NCI-H82 treated with DMSO at 0.1 percent for 48 hours (cell line): ENCODE results near the gene ACSM4.
"Not testable (repeated sequence)": the region's sequence is repeated elsewhere in the genome, so short reads cannot be mapped to it uniquely, and the experiment has no call there.

ENCODE experiments used
- DNase-seq: peaks from one replicate; lab custom pipeline; 2025; ENCODE audit not compliant: unreplicated experiment; lab: John Stamatoyannopoulos, UW

The ACSM4 gene

DNA sequence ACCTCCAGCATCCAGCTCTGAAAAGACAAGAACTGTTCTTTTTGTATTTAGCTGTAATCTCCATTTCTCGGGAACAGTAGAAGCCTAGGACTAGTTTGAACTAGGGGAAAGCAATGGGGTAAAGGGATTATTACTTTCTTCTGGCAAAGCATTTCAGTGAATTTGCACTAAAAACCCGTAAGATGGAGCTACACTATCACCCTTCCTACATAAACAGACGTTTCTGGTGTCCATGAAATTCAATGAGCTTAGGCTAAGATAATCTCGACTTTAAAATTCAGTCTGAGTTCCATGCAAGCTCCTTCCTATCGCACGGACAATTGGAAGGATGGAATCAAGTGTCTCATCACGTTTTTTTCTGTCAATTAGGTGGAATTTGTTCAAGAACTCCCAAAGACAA lies 24.0 kb downstream of the ACSM4 start:
- no peak for DNase-seq

DNA sequence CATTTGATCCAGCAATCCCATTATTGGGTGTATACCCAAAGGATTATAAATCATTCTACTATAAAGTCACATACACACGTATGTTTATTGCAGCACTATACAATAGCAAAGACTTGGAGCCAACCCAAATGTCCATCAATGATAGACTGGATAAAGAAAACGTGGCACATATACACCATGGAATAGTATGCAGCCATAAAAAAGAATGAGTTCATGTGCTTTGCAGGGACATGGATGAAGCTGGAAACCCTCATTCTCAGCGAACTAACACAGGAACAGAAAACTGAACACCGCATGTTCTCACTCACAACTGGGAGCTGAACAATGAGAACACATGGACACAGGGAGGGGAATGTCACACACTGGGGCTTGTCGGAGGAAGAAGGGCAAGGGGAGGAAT lies 33.9 kb downstream of the ACSM4 start:
- DNase-seq, result not testable (repeated sequence)

DNA sequence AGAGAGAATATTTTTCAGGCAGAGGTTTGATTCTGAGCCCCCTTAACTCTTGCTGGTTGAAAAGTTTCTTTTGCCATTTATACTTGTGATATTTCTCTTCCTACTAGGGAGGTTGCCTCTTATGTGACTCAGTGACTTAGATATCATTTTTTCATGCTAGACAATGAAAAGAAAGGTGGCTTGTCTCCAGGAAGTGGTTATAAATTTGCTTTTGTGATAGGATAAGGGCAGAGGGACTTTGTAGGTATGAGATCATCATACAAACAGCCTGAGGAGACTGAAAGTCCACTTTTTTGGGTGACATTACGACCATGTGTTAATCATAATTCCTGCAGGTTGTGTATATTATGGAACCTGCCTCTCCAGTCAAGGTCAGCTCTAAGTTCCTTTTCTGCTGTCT lies 35.8 kb downstream of the ACSM4 start:
- DNase-seq, result no peak

DNA sequence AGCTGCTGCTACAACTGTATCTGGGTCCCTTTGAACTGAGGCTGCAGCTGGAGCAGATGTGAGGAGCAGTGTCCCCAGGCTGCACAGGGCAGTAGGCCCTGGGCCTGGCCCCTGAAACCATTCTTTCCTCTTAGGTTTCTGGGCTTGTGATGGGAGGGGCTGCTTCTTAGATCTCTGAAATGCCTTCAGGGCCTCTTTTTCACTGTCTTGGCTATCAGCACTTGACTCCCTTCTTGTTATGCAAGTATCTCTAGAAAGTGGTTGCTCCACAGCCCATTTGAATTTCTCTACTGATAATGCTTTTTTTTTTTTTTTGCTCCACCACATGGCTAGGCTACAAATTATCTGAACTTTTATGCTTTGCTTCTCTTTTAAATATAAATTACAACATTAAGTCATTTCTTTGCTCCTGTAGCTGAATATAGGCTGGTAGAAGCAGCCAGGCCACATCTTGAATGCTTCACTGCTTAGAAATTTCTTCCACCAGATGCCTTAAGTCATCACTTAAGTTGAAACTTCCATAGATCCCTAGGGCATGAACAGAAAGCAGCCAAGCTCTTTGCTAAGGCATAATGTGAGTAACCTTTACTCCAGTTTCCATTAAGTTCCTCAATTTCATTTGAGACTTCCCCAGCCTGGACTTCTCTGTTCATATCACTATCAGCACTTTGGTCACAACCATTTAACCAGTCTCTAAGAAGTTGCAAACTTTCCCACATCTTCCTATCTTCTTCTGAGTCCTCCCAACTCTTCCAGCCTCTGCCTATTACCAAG lies 41.1 kb downstream of the ACSM4 start:
- no peak for DNase-seq

DNA sequence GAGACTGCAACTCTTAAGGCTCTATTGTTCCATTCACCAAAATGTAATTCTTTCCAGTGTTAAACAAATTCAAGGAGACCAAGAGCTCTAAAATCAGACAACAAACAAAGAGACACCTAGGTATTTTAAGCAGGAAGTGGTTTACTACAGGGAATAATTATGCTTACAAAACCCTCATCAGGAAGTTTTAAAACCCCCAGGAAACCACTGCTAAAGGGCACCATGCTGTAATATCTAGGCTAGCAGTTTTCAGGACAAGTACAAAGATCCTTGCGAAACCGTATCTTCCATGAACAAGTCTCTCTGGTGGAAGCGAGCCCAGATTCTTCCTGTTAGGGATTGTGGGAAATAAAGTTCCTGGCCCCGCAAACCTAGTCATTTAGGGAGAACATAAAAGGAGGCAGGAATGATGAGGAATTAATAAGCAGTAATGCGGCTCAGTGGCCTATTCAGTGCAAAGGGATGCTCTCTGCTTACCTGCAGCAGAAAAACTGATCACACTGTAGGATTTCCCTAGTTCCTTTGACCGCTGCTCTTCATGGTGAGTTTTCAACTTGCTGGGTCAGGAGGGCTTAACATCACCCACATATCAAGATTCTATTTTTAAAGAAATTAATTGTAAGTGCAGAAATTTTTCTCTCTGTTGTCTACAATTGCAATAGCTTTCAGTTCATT lies 42.8 kb downstream of the ACSM4 start:
- no peak for DNase-seq

DNA sequence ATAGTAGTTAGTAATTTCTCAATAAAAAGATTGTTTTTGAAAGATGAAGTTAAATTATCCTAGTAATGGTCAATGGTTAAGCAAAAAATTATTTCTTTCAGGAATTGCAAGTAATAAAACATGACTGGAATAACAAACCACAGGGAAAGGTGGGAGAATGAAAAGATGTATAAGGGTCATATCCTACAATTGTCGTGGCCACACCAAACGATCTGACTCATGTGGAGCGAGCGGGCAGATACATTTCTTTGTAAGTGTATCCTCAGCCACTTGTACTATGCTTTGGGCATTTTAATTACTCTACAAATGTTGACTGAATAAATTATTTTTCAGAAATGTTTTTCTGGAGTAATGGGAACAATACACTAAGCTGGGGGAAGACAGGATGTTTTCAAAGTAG lies 45.5 kb downstream of the ACSM4 start:
- no peak for DNase-seq

DNA sequence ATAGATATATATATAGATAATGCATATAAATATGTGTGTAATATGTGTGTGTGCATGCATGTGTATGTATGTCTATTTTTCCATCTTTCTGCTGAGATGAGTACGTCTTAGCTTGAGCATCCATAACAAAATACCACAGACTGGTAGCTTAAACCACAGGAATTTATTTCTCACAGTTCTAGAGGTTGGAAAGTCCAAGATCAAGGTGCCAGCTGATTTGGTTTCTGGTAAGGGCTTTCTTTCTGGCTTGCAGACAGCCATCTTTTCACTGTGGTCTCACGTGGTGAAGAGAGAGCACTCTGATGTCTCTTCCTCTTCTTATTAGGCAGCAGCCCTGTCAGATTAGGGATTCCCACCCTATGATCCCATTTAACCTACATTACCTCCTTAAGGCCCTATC lies 47.3 kb downstream of the ACSM4 start:
- DNase-seq, result no peak

DNA sequence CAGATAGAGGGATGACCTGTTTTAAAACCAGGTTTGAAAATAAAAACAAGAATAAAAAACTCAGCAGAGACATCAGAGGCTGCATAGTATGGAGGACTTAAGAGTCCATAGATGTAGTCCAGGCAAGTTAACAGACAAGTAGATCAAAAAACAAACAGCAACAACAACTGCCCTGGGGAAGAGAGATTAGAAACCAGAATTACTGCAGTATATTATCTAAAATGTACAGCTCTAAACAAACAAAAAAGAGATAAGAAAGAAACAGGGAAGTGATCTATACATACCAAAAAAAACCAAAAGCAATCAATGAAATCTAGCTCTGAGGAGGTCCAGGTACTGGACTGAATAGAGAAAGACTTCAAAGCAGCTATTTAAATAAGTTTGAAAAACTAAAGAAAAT lies 48.8 kb downstream of the ACSM4 start:
- DNase-seq, result no peak

DNA sequence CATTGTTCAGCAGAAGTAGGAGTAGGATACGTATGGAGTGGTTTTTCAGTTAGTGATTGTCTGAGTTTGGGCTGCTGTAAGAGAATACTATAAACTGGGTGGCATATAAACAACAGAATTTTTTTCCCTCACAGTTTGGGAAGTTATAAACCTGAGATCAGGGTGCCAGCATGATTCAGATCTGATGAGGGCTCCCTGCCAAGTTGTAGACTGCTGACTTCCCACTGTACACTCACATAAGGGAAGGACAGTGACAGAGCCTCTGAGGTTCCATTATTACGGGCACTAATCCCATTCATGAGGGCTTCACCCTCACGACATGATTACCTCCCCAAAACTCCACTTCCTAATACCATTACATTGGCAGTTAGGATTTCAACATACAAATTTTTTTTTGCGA lies 50.7 kb downstream of the ACSM4 start:
- DNase-seq, result no peak

DNA sequence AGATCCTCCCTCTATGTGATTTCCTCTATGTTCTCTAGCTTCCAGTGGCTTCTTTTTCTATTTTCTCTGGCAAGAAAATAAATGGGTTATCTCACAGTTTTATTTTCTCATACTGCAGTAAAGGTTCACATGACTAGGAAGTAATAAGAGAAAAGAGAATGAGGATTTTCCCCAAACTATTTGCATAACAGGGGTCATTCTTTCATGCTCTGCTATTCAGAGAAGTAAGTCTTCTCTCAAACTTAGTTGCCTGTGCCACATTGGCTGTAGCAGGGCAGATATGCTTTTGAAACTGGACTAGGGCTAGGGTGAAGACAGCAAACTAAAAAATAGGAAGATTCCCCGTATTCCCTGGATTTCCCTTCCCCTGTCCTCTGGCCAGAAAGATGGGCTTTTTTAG lies 57.4 kb downstream of the ACSM4 start:
- DNase-seq, result no peak

DNA sequence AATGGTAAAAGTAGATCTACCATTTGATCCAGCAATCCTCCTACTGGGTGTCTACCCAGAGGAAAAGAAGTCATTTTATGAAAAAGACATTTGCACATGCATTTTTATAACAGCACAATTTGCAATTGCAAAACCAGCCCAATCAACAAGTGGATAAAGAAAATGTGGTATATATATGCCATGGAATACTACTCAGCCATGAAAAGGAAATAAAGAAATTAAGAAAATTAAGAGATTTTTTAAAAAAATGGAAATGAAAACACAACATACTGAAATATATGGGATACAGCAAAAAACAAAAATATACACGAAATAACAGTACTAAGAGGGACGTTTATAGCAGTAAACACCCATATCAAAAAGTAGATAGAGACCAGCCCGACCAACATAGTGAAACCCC lies 58.9 kb downstream of the ACSM4 start:
- DNase-seq, result no peak

DNA sequence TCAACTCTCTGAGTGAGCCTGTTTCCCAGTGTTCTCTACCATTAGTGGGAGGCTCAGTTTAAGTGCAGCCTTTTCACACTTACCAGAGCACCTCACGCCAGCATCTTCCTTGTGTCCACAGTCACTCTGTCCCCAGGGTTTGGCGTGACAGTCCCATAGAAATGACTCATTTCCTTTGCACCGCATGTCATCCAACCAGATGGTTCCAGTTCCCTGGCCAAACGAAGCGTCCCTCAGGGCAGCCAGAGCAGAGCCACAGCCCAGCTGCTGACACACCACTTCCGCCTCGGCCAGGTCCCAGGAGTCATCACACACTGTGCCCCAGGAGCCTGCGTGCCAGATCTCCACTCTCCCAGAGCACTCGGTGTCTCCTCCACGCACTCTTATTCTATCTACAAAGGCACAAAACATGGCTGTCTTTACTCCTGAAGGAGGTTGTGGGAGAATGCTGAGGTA lies 65.4 kb downstream of the ACSM4 start:
- DNase-seq, result no peak

DNA sequence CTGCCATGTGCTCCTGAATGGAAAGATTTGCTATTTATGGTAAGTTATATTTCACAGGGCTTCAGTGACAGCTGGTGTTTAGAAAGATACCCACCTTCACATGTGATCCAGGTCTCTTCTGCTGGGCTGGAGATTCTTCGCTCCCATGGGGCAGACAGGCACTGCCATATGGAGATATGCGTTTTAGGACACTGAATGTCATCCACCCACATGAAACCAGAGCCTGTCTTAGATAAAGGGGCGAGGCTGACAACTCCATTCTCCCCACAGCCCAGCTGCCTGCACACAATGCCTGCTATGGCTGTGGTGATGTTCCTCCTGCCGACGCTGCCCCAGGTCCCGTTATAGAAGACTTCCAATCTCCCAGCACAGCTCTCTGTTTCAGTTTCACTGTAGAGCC lies 69.4 kb downstream of the ACSM4 start:
- DNase-seq, result peak; percentile 22

DNA sequence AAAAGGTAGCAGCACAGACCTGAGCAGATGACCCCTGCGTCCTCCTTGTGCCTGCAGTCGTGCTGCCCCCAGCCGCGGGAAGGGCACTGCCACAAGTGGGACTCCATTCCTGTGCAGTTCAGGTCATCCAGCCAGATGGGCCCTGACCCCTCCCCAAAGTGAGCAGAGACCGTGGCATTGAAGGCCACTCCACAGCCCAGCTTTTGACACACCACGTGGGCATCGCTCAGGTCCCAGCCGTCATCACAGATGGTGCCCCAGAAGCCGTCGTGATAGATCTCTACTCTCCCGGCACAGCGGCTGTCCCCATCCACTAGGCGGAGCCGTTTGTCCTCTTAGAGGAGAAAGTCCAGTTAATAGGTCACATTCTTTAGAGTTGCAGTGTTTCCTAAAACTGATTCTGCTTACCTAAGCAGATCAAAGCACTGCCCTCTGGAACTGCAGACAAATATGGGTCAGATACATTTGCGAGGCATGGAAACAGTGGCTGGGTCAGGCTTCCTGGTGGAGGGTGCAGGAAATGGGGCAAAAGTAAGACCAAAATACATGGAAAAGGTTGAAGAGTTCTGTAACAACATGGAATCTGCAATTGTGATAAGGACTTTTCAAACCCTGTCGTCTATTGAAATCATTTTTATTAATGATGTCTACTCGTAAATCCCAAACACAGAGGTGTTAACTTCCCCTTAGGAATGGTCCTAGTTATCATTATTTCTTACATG lies 70.7 kb downstream of the ACSM4 start:
- peak; percentile 4 for DNase-seq

DNA sequence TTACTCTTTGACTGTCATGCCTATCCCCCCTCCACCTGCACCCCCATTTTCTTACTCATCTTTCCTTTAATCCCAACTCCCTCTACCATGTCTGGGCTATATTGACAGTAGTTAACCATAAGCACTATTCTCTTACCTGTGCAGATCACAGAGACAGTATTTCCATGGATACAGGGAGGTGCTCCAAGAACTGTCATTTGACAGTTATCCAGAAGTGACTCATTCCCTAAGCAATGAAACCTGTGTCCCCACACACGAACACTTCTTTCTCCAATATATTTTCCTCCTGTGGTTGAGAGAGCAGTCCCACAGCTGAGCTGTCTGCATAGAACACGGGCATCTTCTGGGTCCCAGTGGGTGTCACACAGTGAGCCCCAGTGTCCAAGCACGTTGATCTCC lies 71.3 kb downstream of the ACSM4 start:
- no peak for DNase-seq

DNA sequence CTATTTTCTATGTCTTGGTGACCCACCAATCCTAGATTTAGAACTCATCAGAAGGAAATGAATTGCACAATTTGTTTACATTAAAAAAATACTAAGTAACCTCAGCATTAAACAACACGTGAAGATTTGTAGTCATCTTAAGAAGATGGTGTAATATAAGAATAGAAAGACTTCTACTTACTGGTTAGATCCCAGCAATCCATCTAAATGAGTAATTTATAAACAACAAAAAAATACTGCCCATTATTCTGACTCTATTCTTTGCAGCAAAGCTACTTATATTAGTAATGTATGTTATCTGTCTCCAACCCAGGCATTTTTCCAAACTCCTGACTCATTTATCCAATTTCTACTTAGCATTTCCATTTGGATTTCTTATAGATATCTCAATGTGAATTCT lies 72.3 kb downstream of the ACSM4 start:
- DNase-seq, result no peak
